GM19193 (cell line): ENCODE data around the gene ESRRB.

Experiments
- POLR2A ChIP-seq: IDR thresholded peaks from 4 replicates; pipeline ENCODE4 v1.6.1; 2011; ENCODE audit not compliant: insufficient read depth, insufficient read length; ENCODE audit errors: extremely low read depth

Gene ESRRB

DNA sequence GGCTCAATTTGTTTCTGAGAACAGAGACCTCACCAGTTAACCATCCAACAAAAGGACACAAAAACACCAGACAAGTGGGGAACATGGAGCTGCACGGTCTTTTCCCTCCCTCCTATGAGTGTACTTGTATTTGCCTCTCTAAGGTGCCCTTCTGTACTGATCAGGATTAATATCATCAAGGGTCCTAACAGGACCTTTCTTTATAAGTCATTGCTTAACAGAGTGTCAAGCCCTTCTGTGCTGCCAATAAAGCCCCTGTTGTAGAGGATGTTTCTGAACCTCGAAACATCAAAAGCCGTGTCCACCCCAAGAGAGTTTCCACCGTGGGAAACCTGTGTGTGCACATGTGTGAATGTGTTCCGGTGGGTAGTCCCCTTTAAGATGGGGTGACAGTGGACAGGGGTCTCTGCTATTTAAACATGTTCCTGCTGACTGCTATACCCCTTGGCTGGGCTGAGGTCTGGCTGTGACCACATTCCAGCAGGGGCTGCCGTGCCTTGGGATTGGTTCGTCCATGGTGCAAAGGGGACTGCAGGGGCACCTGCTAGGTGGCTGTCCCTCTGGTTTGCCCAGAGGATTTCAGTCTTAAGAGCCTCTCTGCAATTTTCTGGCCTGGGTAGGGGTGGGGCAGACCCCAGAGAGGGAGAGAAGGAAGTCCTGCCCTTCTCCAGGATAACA, 6.0 kb downstream of the ESRRB start:
- no peak for TF ChIP-seq POLR2A

DNA sequence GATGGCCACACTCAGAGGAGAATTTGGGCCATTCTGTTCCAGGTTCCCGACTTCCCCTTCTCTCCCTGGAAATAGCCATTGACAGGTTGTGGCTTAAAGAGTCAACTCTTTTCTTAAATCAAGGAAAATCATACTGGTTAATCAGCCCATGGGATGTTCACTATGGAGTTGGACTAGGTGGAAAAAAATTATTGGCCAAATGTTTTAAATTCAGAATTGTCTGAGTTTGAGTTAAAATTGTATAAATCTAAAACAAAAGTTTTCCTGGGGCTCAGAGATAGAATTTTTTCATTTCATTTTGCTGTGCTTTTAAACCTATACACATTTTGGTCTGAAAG, 6.5 kb downstream of the ESRRB start:
- TF ChIP-seq POLR2A, result no peak

DNA sequence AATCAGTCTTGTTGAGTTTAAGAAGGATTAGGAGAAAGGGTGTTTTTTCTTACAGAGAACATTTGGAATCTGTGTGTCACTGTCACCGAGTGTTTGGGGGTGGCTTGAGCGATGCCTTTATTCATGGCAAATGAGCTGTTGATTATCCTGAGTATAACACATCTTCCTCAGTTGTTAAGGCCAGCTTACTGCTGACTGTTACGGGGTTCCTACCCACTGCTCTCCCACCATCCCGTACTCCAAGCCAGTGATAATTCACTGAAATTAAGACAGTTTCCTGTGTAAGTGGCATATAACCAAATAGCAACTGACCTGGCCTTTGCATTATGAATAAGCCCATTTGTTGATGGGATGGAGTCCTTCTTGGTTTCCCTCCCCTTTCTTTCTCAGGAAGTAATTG, 9.5 kb downstream of the ESRRB start:
- TF ChIP-seq POLR2A, result no peak

DNA sequence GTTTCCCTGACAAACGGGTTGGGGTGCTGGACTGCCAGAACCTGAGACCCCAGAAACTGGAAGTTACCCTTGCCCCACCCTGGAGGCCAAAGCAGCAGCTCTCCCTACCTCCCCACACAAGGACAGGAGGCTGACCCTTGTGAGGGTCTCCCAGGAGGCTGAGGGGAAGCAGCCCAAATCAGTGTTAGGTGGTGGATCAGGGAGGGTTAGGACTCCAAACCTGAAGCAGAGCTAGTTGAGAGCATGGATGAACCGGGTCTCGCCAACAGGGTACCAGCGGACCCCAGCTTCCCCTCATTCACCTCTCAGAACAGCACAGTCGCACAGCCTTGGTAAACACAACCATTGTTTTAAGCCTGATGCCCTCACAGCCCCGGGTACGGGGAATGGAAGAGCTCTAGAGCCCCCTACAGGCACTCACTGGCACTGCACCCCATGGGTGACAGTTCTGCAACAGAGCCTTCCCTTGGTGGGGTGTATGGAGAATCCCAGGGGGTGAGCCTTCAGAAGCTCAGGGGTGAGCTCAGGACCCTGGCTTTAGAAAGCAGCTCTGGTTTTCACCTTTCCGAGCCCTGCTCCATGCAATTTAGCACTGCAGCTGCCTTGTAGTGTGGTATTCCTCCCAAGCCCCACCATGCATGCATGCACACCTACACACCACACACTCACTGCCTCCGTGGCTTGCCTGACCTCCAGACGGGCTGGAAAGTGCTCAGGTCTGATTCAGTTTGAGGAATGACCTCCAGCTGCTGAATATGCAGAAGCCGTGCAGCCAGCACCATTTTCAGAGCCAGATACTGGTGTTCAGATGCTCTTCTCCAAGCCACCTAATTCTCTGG, 11.2 kb downstream of the ESRRB start:
- TF ChIP-seq POLR2A, result no peak

DNA sequence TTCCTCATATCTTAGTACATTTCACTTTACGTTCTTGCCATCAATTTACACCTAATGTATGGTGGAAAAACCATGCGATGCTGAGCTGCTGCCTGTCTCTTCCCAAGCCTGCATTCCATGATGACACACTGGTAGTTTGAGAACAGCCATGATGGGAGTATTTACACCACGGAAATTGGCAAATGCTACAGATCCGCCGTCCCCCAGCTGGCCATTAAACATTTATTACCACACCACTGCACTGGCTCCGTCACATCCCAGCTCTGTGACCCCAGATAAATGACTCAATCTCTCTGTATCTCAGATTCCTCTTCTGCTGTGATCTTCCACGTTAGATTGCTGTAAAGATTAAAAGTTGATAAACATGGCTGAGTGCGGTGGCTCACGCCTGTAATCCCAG, 13.9 kb downstream of the ESRRB start:
- TF ChIP-seq POLR2A, result no peak

DNA sequence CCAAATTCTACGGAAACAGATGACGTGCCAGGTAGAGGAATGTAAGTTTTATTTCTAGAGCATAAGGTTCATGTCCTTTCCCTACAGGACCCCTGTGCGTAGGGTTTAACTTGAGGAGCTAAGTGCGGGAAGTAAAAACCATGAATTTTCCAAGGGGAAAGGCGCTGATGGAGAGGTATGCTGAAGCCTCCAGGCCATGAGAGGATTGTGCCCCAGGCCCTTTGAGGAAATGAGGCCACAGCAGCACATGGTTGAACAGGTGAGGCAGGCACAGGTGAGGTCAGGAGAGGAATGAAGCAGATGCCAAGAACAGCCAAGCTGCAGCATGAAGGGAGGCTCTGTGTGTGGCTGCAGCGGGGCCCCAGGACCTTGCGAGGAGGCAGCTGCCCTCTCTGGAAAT, 14.7 kb downstream of the ESRRB start:
- no peak for TF ChIP-seq POLR2A

DNA sequence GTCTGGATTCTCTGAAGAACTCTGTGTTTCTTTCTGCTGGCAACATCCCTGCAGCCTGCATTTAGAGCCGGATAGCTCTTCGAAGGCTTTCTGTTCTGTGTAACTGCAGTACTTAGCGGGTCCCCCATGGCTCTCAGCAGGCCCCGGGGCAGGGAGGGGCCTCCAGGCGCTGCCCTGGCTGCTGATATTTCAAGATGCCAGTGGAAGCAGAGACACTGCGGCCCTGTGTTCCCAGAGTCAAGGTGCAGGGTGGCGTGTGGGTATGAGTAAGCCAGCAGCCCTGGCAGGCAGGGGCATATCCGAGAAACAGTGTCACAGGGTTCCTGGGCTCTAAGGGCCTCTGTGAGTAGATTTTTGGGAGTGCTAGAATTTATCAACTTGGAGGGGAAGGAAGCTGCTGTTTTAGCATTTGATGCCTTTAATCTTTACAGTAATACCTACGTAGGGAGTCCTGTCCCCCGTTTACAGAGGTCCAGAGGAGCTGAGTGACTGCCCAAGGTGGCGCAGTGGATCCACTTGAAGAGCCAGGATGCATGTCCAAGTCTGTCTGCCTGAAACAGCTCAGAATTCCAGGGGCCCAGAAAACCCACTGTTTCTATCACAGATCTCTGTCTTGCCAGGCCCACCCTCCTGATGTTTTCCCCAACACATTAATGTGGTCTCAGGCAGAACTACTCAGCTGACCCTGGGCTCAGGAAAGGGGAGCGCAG, 16.2 kb downstream of the ESRRB start:
- no peak for TF ChIP-seq POLR2A

DNA sequence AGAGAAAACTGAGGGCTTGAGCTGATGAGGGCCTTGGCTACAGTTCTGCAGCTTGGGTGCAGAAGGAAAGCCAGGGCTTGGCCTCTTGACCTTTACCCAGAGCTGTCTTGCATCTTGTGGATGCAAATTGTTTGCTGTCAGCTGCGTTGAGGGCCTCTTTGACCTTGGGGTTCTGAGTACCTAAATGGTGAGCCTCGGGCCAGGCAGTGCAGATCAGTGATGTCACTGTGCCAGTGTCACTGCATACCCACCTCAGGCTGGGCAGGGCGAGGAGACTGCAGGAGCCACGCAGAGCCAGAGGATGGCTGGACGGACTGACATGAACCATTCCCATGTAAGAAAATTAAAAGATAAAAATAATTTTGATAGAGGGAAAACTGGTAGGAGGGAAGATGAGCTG, 18.6 kb downstream of the ESRRB start:
- TF ChIP-seq POLR2A, result no peak

DNA sequence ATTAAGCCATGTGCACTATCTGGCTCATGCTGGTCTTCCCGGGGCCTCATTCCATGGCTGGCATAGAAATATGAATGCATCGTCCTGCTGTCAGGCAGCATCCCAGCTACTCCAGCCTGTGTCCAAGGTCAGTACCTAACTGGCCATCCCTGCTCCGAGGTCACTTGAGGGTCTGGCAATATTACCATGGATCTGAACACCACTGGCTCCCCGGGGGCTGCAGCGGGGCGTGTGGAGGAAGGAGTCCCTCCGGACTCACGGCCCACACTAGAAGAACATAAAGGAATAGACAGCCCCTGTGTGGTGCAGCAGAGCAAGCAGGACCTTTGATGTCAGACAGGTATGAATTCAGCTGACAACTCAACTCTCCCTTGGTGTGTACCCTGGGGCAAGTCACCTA, 19.2 kb downstream of the ESRRB start:
- no peak for TF ChIP-seq POLR2A

DNA sequence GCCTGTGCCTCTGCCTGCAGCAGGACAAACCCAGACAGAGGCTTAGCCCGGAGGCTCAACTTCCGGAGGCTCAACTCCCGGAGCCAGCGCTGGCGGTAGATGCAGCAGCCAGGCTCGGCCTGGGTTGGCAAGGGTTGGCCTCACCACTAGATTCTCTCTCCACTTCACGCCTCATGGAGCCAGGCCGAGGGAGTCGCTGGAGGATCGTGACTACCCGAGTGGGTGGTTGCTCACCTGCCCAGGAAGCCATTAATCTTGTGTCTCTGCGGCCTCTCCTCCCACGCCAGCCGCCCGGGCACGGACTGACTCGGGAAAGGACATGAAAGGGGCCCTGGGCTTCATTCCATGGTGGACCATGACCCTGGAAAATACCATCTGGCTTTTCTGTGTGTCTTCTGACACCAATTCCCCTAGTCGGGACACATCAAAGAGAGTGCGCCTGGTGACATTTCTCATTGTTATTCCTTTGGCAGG, 20.8 kb downstream of the ESRRB start:
- no peak for TF ChIP-seq POLR2A

DNA sequence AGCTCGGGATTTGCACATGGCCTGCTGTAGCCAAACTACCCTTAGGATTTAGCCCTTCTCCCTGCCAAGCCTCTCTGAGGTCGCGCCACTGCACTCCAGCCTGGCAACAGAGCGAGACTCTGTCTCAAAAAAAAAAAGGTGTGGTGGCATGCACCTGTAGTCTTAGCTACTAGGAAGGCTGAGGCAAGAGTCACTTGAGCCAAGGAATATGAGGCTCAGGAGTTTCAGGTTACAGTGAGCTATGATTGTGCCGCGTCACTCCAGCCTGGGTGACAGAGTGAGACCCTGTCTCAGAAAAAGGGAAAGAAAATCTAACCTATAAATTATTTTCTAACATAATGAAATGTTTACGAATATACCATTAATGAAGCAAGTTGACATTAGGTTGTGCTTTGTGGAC, 29.7 kb downstream of the ESRRB start:
- no peak for TF ChIP-seq POLR2A

DNA sequence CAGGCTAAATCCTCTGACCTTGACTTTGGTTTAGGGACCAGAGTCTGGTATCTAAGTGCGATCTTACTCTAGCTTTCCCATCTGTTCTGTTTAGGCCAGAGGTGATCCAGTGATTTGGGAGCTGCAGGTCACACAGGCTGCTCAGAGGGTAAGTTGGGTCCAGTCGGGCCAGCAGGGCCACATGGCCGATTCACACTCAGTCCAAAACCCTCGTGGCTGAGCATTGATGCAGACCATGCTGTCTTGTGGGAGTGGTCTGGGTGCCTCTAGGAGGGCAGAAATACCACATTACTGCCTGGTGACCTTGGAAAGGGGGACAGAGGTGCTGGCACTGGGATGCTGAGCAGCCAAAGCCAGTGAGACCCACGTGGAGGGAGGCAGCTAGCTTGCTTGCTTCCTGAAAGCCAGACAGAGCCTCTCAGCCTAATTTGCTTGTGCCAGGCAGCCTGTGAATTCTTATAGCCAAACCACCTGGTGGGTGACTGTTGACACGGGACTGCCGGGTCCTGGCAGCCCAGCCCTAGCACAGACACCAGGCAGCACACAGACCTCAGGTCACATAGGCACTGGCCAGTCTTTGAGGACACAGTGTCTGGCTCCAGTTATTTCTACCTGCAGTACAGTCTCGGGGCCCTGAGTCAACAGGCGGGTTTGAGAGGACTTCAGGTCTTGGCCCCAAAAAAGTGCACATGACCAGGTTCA, 31.7 kb downstream of the ESRRB start:
- TF ChIP-seq POLR2A, result no peak

DNA sequence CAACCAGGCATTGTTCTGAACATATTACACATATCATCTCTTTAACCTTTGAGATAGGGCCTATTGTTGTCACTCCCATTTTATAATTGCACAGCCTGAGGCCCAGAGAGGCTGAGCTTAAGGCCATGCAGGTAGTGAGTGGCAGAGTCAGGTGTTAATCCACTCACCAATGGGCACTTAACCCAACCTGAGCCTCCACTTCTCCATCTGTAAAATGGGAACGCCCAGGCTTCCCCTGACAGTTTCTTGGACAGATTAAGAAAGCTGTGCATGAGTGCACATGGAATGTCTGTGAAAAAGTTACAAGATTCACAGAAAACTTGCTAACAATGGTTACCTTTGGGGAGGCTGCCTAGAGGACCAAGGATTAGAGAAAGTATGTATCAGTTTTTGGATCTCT, 32.9 kb downstream of the ESRRB start:
- no peak for TF ChIP-seq POLR2A

DNA sequence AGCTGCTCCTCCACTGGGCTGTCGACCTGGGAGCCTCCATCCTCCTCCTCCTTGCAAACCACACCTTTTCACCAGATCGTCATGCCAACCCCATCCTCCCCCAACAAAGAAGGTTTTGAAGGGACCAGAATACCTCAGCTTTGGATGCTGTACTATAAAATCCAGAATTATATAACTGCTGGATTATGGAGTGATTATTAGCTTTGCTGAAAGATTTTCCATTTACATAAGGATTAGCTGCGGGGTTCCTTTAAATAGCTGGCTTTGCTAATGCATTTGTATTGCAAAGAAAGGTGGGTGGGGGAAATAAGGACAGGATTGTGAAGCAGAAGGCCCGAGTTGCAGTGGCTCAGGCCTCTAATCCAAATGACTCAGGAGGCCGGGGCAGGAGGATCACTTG, 36.6 kb downstream of the ESRRB start:
- no peak for TF ChIP-seq POLR2A
